Coronary artery (tissue), 2 donors: ENCODE measurements around the gene TMEM167A.

Experiments used
- DNase-seq: peaks from one replicate; pipeline ENCODE4 v3.0.0-alpha.2; 2017; ENCODE audit warnings: low spot score
- H3K27ac ChIP-seq, 2 donors: fragments of 200-600 bp; sonication (generic); one replicate each; pipeline ENCODE4 v1.5.1; 2016 to 2019
- H3K4me3 ChIP-seq: fragments of 200-600 bp; sonication (generic); 2 replicates; pipeline ENCODE4 v1.5.1; 2016; ENCODE audit warnings: mild to moderate bottlenecking, moderate library complexity
- CTCF ChIP-seq: fragments of 200-600 bp; sonication (generic); IDR thresholded peaks from one replicate; pipeline ENCODE4 v1.5.1; 2019; ENCODE audit warnings: antibody characterized with exemption

Gene TMEM167A

GRCh38 chr5:83099001-83099400 is 21.8 kb upstream of the TMEM167A start:
- no peak overlapping the region for H3K4me3 ChIP-seq
- no peak for DNase-seq
- H3K27ac ChIP-seq, result no peak overlapping the region
- TF ChIP-seq CTCF, result no peak

GRCh38 chr5:83097689-83098231 is 20.6 kb upstream of the TMEM167A start:
- H3K27ac ChIP-seq, result no peak overlapping the region
- TF ChIP-seq CTCF, result no peak
- no peak for DNase-seq
- no peak overlapping the region for H3K4me3 ChIP-seq

GRCh38 chr5:83096660-83097339 is 19.6 kb upstream of the TMEM167A start:
- no peak for TF ChIP-seq CTCF
- no peak for DNase-seq
- Histone ChIP-seq H3K27ac (no peak overlapping the region), H3K4me3 (no peak overlapping the region)

GRCh38 chr5:83095957-83096539 is 18.9 kb upstream of the TMEM167A start:
- no peak for DNase-seq
- no peak for TF ChIP-seq CTCF

GRCh38 chr5:83095163-83095956 is 18.2 kb upstream of the TMEM167A start:
- H3K4me3 ChIP-seq, result no peak overlapping the region
- no peak overlapping the region for H3K27ac ChIP-seq
- TF ChIP-seq CTCF, result no peak
- no peak for DNase-seq

More at GRCh38 chr5:83095957-83096539, 18.9 kb upstream of the TMEM167A start:
- H3K4me3 ChIP-seq, result no peak overlapping the region
- H3K27ac ChIP-seq, result no peak overlapping the region

GRCh38 chr5:83093692-83094091 is 16.5 kb upstream of the TMEM167A start:
- no peak for TF ChIP-seq CTCF
- no peak for DNase-seq
- no peak overlapping the region for H3K27ac ChIP-seq
- no peak overlapping the region for H3K4me3 ChIP-seq
